22Rv1 (cell line): ENCODE data around the gene ZNF557.

Experiments used
- CTCF ChIP-seq: fragments of 450-650 bp; IDR thresholded peaks from 2 replicates; pipeline ENCODE4 v1.5.1; 2017; ENCODE audit warnings: mild to moderate bottlenecking
- ZFX ChIP-seq: fragments of 450-650 bp; IDR thresholded peaks from 2 replicates; pipeline ENCODE4 v1.6.1; 2017; ENCODE audit warnings: antibody characterized with exemption, borderline replicate concordance

- no peak for TF ChIP-seq CTCF
- TF ChIP-seq ZFX = no peak
Measured at GRCh38 chr19:7130043-7130442, 60.5 kb downstream of the ZNF557 start.
